GM12872 (cell line): ENCODE data around the gene LRRC8A.

Experiments used
- TF ChIP-seq, protein P1 (sequence below): IDR thresholded peaks from 3 replicates; pipeline ENCODE4 v1.5.1; 2011; ENCODE audit warnings: low read depth, mild to moderate bottlenecking, low read length, moderate library complexity; ENCODE audit not compliant: insufficient read depth

Gene LRRC8A

DNA sequence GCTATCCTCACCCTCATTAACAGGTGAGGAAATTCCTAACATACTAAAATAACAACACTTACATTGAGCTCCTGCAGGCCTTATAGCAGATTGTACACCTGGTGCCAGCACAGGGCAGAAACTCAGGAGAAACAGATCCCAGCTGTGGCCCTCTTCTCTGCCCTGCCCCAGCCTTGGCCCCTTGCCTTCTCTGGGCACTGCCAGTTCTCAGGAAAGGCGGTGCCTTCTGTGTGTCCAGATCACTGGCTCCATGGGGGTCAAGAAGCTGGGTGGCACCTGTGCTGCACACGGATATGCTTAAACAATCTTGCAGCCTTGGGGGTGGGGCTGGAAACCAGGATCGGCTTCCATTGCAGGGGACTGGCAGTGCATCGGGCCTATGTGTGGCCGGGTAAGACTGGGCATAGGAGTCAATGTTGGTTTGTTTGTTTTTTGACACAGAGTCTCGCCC lies 19.5 kb upstream of the LRRC8A start:
- TF ChIP-seq, protein P1, sequence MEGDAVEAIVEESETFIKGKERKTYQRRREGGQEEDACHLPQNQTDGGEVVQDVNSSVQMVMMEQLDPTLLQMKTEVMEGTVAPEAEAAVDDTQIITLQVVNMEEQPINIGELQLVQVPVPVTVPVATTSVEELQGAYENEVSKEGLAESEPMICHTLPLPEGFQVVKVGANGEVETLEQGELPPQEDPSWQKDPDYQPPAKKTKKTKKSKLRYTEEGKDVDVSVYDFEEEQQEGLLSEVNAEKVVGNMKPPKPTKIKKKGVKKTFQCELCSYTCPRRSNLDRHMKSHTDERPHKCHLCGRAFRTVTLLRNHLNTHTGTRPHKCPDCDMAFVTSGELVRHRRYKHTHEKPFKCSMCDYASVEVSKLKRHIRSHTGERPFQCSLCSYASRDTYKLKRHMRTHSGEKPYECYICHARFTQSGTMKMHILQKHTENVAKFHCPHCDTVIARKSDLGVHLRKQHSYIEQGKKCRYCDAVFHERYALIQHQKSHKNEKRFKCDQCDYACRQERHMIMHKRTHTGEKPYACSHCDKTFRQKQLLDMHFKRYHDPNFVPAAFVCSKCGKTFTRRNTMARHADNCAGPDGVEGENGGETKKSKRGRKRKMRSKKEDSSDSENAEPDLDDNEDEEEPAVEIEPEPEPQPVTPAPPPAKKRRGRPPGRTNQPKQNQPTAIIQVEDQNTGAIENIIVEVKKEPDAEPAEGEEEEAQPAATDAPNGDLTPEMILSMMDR: no peak

DNA sequence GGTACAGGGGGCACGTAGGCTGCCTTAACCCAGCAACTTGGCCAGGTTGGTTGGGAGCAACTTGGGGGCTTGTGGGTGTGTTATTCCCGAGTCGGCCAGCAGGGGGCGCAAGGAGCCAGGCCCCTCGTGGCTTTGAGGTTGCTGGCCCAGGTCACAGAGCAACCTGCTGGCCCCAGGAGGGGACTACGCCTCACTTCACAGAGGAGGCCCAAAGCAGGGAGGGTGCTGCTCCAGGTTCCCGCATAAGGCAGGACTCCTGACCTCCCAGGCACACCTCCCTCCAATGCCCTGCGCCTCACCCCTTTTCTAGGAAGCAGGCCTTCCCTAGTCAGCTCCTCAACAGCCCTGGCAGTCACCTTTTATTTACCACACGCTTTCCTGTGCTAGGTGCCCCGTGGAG lies 18.3 kb upstream of the LRRC8A start:
- TF ChIP-seq, protein P1: peak; percentile 99

DNA sequence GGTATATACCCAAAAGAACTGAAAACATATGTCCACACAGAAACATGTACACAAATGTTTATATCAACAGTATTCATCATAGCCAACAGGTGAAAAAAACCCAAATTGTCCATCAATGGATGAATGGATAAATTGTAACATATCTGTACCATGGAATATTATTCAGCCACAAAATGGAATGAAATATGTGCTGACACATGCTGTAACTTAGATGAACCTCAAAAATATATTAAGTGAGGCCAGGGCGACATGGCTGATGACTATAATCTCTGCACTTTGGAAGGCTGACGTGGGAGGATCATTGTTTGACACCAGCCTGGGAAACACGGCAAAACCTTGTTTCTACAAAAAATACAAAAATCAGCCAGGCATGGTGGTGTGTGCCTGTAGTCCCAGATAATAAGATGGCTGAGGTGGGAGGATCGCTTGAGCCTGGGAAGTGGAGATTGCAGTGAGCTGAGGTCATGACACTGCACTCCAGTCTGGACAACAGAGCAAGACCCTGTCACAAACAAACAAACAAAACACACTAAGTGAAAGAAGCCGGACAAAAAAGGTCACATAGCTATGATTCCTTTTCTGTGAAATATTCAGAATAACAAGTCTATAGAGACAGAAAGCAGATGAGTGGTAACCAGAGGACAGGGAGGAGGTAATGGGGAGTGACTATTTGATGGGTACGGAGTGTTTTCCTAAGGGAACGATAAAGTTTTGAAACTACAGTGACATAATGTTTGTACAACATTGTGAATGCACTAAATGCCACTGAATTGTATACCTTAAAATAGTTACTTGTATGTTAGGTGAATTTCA lies 11.6 kb upstream of the LRRC8A start:
- TF ChIP-seq, protein P1: no peak

DNA sequence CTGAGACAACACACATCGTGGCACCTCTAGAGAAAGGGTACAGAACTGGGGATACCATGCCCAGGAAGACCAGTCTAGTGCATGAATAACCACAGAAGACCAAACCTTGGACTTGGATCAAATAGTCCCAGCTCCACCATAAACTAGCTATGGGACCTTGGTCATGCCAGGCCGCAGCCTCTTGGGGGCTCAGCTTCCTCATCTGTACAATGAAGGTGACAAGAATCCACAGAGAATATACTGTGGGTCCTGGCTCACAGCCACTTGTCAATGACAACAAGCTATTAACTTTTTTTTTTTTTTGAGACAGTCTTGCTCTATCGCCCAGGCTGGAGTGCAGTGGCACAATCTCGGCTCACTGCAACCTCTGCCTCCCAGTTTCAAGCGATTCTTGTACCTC lies 4.1 kb upstream of the LRRC8A start:
- TF ChIP-seq, protein P1: no peak

DNA sequence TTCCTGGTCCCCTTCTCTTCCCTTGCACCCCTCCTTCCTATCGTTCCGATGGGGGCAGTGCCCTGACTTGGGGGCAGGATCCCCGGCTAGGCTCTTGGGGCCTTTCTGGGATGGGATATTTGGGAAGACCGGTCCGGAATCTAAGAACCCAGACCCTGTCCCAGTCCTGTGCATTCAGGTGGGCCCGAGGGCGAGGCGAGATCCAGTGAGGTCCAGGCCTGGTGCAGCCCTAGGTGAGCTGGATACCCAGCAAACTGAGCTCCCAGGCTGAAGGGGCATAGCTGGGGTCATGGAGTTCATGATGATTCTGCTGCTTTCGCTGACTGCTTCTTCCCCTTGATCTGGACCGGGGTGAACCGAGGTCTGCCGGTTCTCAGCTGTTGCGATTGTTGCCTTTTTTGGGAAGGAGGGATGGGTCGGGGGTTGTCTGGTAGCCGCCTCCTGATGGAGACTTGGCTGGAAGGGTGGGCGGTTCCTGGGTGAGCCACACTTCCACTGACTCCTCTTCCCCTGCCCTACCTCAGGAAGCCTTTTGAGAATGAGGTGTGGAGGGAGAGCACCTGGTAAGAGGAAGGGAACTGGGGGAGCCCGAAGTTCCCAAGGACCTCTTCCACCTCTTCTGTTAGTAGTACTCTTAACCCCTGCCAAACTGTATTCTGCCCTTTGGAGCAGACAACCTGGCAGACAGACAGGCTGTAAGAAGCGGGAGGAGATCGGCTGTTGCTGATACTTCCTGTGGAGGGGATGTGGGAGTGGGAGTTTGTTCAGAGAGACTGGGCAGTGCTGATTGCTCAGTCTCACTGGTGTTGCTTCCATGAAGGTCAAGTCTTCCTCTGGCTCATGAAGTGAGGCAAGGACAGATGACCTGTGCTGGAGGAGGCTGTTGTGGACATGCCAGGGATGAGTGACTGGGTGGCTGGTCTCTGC lies 1.0 kb downstream of the LRRC8A start:
- TF ChIP-seq, protein P1: no peak

DNA sequence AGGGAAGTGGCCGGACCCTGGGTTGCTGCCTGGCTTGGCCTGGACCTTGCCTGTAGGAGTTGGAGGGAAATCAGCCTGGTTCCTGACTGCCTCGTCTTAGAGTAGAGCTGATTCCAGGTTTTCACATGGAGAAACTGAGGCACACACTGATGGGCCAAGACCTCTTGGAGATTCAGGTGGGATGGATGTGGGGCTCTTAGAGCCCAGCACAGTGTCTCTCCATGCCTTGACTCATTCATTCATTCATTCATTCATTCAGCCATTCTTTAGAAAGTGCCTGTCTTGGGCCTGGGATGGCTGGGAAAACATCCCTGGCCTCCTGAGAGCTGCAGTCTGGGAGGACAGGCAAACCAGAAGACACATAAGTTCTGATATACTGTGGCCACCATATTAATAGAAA lies 2.2 kb downstream of the LRRC8A start:
- TF ChIP-seq, protein P1: no peak

DNA sequence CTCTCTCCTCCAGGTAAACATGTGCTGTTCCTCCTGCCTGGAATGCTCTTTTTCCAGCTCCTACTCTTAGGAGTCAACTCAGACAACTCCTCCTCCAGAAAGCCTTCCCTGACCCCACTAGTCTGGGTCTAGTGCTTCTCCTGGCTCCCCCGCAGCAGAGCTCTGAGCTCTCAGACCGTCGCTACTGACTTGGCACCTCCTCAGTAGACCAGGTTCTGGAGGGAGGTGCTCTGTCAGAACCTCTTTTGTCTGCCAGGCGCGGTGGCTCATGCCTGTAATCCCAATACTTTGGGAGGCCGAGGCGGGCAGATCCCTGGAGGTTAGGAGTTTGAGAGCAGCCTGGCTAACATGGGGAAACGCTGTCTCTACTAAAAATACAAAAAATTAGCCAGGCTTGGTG lies 3.4 kb downstream of the LRRC8A start:
- TF ChIP-seq, protein P1: no peak
